ENCODE measurements around the gene PRKAG2. TPM values are rescaled to one million over a fixed set of nuclear protein-coding genes. Genes with fewer than 3 reads are reported as not detected.

PRKAG2 gene
- total RNA-seq, 1 donor from 2014 or later, result 20.8 TPM

DNA sequence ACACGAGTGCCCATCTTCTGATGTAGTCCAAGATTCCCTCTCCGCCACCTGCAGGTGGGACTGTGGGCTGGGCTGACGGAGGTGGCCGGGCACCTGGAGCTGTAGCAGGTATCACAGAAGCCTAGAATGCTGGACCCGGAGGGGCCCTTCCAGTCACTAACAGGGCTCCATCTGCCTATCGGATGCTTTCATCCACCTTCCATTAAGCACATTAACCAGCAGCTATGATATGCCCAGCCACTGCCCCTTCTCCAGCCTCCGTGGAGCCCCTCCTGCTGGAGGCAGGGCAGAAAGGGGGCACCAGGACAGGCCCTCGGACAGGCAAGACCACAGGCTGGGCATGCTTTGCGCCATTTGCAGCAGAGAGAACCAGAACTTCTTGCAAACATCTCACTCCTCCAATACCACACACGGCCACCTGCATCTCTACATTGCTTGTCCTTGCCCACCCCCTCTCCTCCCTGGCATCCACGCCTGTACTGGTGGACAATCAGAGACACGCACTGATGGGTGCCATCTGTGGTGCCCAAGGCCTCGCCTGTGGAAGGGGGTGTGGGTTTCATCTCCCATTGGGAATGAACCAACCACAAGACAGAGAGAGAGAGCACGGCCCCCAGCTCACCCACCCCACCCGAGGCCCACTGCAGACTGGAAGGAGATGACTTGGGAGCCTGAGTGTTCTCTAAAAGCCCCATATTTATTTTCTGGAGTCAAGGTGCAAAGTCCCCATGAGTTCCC, 16.8 kb downstream of the PRKAG2 start:
- no peak for DNase-seq (ENCODE audit: low read depth)
- TF ChIP-seq, protein P1, sequence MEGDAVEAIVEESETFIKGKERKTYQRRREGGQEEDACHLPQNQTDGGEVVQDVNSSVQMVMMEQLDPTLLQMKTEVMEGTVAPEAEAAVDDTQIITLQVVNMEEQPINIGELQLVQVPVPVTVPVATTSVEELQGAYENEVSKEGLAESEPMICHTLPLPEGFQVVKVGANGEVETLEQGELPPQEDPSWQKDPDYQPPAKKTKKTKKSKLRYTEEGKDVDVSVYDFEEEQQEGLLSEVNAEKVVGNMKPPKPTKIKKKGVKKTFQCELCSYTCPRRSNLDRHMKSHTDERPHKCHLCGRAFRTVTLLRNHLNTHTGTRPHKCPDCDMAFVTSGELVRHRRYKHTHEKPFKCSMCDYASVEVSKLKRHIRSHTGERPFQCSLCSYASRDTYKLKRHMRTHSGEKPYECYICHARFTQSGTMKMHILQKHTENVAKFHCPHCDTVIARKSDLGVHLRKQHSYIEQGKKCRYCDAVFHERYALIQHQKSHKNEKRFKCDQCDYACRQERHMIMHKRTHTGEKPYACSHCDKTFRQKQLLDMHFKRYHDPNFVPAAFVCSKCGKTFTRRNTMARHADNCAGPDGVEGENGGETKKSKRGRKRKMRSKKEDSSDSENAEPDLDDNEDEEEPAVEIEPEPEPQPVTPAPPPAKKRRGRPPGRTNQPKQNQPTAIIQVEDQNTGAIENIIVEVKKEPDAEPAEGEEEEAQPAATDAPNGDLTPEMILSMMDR (conservative IDR thresholded peaks at IDR 0.05; ENCODE audit: low read depth, low read length), result no peak
- H3K4me3 ChIP-seq (ENCODE audit: low read depth, low read length), result no peak overlapping the region

- DNase-seq (ENCODE audit: low read depth), result no peak
- H3K4me3 ChIP-seq (ENCODE audit: low read depth, low read length), result no peak overlapping the region
- TF ChIP-seq, protein P1 (conservative IDR thresholded peaks at IDR 0.05; ENCODE audit: low read depth, low read length), result no peak
These were observed 17.6 kb downstream of the PRKAG2 start for GRCh38 chr7:151859111-151859947.

GRCh38 chr7:151858456-151858855, 18.5 kb downstream of the PRKAG2 start:
- H3K4me3 ChIP-seq (ENCODE audit: low read depth, low read length), result no peak overlapping the region
- TF ChIP-seq, protein P1 (conservative IDR thresholded peaks at IDR 0.05; ENCODE audit: low read depth, low read length), result no peak
- no peak for DNase-seq (ENCODE audit: low read depth)

- DNase-seq (ENCODE audit: low read depth), result no peak
- TF ChIP-seq, protein P1 (conservative IDR thresholded peaks at IDR 0.05; ENCODE audit: low read depth, low read length), result no peak
- H3K4me3 ChIP-seq (ENCODE audit: low read depth, low read length), result no peak overlapping the region
These were observed 19.0 kb downstream of the PRKAG2 start for GRCh38 chr7:151857866-151858450.

- TF ChIP-seq, protein P1 (conservative IDR thresholded peaks at IDR 0.05; ENCODE audit: low read depth, low read length), result no peak
- no peak for DNase-seq (ENCODE audit: low read depth)
- H3K4me3 ChIP-seq (ENCODE audit: low read depth, low read length), result no peak overlapping the region
These were observed 19.5 kb downstream of the PRKAG2 start for GRCh38 chr7:151857412-151857811.

GRCh38 chr7:151856516-151856915, 20.4 kb downstream of the PRKAG2 start:
- no peak overlapping the region for H3K4me3 ChIP-seq (ENCODE audit: low read depth, low read length)
- TF ChIP-seq, protein P1 (conservative IDR thresholded peaks at IDR 0.05; ENCODE audit: low read depth, low read length), result no peak
- no peak for DNase-seq (ENCODE audit: low read depth)

All from epithelial cell of proximal tubule (primary cell).